Retinal pigment epithelial cell (primary cell): ENCODE data around the gene FKRP.

Experiments
- DNase-seq: peaks from one replicate; pipeline ENCODE4 v3.0.0-alpha.2; 2010; ENCODE audit warnings: low read depth
- H3K4me3 ChIP-seq: 2 replicates; pipeline ENCODE4 v1.5.1; 2011; ENCODE audit warnings: mild to moderate bottlenecking, low read length, control low read depth, moderate library complexity
- CTCF ChIP-seq: conservative IDR thresholded peaks from 2 replicates; pipeline ENCODE4 v1.5.1; 2011; ENCODE audit warnings: low read depth, low read length, control low read depth, inconsistent platforms

Gene FKRP

GRCh38 chr19:46728693-46729339 is 17.0 kb upstream of the FKRP start:
- no peak for DNase-seq
- no peak overlapping the region for H3K4me3 ChIP-seq
- TF ChIP-seq CTCF, result peak; percentile 98

- TF ChIP-seq CTCF, result no peak
- H3K4me3 ChIP-seq, result no peak overlapping the region
- no peak for DNase-seq
These were observed 16.2 kb upstream of the FKRP start for GRCh38 chr19:46729696-46730095.

- no peak for DNase-seq
- H3K4me3 ChIP-seq, result no peak overlapping the region
- no peak for TF ChIP-seq CTCF
These were observed 15.7 kb upstream of the FKRP start for GRCh38 chr19:46730187-46730586.

- no peak for DNase-seq
- TF ChIP-seq CTCF, result no peak
- no peak overlapping the region for H3K4me3 ChIP-seq
These were observed 15.3 kb upstream of the FKRP start for GRCh38 chr19:46730595-46730994.

- TF ChIP-seq CTCF, result no peak
- no peak overlapping the region for H3K4me3 ChIP-seq
- peak; percentile 63 for DNase-seq
These were observed 14.8 kb upstream of the FKRP start for GRCh38 chr19:46731007-46731501.

- no peak overlapping the region for H3K4me3 ChIP-seq
- no peak for DNase-seq
- no peak for TF ChIP-seq CTCF
These were observed 14.3 kb upstream of the FKRP start for GRCh38 chr19:46731584-46731983.

GRCh38 chr19:46732172-46732938 is 13.5 kb upstream of the FKRP start:
- no peak overlapping the region for H3K4me3 ChIP-seq
- DNase-seq, result no peak
- TF ChIP-seq CTCF, result no peak
